ENCODE results near the gene PREX1. TPM values are rescaled to one million over a fixed set of nuclear protein-coding genes. Genes with fewer than 3 reads are reported as not detected.
A peak's percentile ranks its signal among the peaks of the same experiment; 100 is the strongest.

PREX1 gene
- total and polyA plus RNA-seq, 2 donors from 2014 or later: 8.5 to 38.2 TPM

GRCh38 chr20:48729538-48729937, 98.3 kb downstream of the PREX1 start:
- Histone ChIP-seq H3K4me3 (ENCODE audit: low read length in 3 of 3) (no peak overlapping the region), H3K36me3 (ENCODE audit: control insufficient read depth in 2 of 3, insufficient read depth in 3 of 3, low read length in 3 of 3) (no peaks in the 10 kb centered on the region), H3K9me3 (ENCODE audit: control insufficient read depth in 2 of 3, insufficient read depth in 1 of 3, low read length in 3 of 3) (no peaks in the 10 kb centered on the region), H3K27me3 (ENCODE audit: control insufficient read depth, insufficient read depth, low read length) (no peaks in the 10 kb centered on the region), H3K4me1 (ENCODE audit: control insufficient read depth in 2 of 3, insufficient read depth in 2 of 3, low read depth in 1 of 3, low read length in 3 of 3) (no peaks in the 10 kb centered on the region), H3K27ac (ENCODE audit: low read depth in 2 of 2, low read length in 2 of 2) (no peak overlapping the region), H3K9ac (ENCODE audit: low read length in 3 of 3) (no peak overlapping the region)
- no peak for FAIRE-seq
- no peak for TF ChIP-seq CTCF (IDR thresholded peaks at IDR 0.05; ENCODE audit: borderline replicate concordance, extremely low read depth, insufficient read depth)
- DNase-seq: no peak
- intact Hi-C loops (cut with DNase I): no loop called here

GRCh38 chr20:48728042-48728825, 99.6 kb downstream of the PREX1 start:
- no peaks in the 10 kb centered on the region for H3K9me3 ChIP-seq (ENCODE audit: control insufficient read depth in 2 of 3, insufficient read depth in 1 of 3, low read length in 3 of 3)
- no peaks in the 10 kb centered on the region for H3K27me3 ChIP-seq (ENCODE audit: control insufficient read depth, insufficient read depth, low read length)
- FAIRE-seq (no peak), DNase-seq (peak in 1 of 5 donors; percentile 53)
- no peak overlapping the region for H3K27ac ChIP-seq (ENCODE audit: low read depth in 2 of 2, low read length in 2 of 2)
- H3K36me3 ChIP-seq (ENCODE audit: control insufficient read depth in 2 of 3, insufficient read depth in 3 of 3, low read length in 3 of 3): no peaks in the 10 kb centered on the region
- TF ChIP-seq CTCF (IDR thresholded peaks at IDR 0.05; ENCODE audit: borderline replicate concordance, extremely low read depth, insufficient read depth): no peak
- H3K4me1 ChIP-seq (ENCODE audit: control insufficient read depth in 2 of 3, insufficient read depth in 2 of 3, low read depth in 1 of 3, low read length in 3 of 3): peaks cover 0 to 4% (median 4%) of the 10 kb centered on the region in 3 donors
- no peak overlapping the region for H3K4me3 ChIP-seq (ENCODE audit: low read length in 3 of 3)
- no peak overlapping the region for H3K9ac ChIP-seq (ENCODE audit: low read length in 3 of 3)
- intact Hi-C loops (cut with DNase I): no loop called here

GRCh38 chr20:48727226-48727625, 100.6 kb downstream of the PREX1 start:
- Histone ChIP-seq H3K27me3 (ENCODE audit: control insufficient read depth, insufficient read depth, low read length) (no peaks in the 10 kb centered on the region), H3K4me1 (ENCODE audit: control insufficient read depth in 2 of 3, insufficient read depth in 2 of 3, low read depth in 1 of 3, low read length in 3 of 3) (peaks cover 0 to 10% (median 4%) of the 10 kb centered on the region in 3 donors), H3K9ac (ENCODE audit: low read length in 3 of 3) (no peak overlapping the region), H3K36me3 (ENCODE audit: control insufficient read depth in 2 of 3, insufficient read depth in 3 of 3, low read length in 3 of 3) (no peaks in the 10 kb centered on the region), H3K27ac (ENCODE audit: low read depth in 2 of 2, low read length in 2 of 2) (no peak overlapping the region), H3K9me3 (ENCODE audit: control insufficient read depth in 2 of 3, insufficient read depth in 1 of 3, low read length in 3 of 3) (no peaks in the 10 kb centered on the region), H3K4me3 (ENCODE audit: low read length in 3 of 3) (no peak overlapping the region)
- no peak for TF ChIP-seq CTCF (IDR thresholded peaks at IDR 0.05; ENCODE audit: borderline replicate concordance, extremely low read depth, insufficient read depth)
- no peak for FAIRE-seq
- peak in 1 of 5 donors; percentile 8 for DNase-seq
- intact Hi-C loops (cut with DNase I): no loop called here

Measured in kidney (tissue), 14 donors.